GM18873 (cell line): ENCODE results near the gene RAB1A.
A peak's percentile ranks its signal among the peaks of the same experiment; 100 is the strongest.
"Not testable (repeated sequence)": the region's sequence is repeated elsewhere in the genome, so short reads cannot be mapped to it uniquely, and the experiment has no call there.

Experiments
- ATAC-seq: cut with Tn5 transposase; IDR thresholded peaks from one replicate; pipeline ENCODE4 v1.9.1; 2021; ENCODE audit warnings: mild to moderate bottlenecking, moderate library complexity, moderate number of reproducible peaks; ENCODE audit not compliant: unreplicated experiment, low FRiP score

RAB1A gene

DNA sequence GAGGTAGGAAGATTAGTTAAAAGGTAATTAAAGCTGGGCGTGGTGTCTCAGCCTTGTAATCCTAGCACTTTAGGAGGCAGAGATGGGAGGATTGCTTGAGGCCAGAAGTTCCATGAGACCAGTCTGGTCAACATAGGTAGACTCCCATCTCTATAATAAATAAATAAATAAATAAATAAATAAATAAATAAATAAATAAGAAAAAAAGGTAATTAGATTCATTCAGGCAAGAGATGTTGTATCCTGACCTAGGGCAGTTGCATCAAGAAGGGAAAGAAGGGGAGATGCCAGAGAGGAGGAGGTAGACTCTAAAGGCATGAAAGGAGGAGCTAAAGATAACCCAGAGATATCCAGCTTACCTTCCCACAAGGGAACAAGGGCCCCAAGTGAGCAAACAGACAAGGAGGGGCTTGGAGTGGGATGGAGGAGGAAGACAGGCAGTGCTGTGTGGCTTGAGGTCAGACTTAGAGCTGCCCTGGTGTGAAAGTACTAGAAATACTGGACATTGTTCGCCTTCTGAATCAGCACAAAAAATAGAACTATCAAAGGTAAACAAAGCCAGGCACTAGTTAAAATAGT, 7.4 kb upstream of the RAB1A start:
- no peak for ATAC-seq

DNA sequence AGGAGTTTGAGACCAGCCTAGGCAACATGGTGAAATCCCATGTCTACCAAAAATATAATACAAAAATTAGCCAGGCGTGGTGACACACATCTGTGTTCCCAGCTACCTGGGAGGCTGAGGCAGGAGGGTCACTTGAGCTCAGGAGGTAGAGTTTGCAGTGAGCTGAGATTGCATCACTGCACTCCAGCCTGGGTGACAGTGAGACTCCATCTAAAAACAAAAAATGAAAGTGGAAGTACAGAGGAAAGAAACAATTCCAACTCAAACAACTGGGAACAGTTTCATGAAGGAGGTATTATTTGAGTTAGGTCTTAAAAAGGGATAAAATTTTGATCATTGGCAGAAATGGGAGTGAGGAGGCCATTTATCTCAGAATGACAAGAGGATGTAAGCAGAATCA, 6.3 kb upstream of the RAB1A start:
- no peak for ATAC-seq

DNA sequence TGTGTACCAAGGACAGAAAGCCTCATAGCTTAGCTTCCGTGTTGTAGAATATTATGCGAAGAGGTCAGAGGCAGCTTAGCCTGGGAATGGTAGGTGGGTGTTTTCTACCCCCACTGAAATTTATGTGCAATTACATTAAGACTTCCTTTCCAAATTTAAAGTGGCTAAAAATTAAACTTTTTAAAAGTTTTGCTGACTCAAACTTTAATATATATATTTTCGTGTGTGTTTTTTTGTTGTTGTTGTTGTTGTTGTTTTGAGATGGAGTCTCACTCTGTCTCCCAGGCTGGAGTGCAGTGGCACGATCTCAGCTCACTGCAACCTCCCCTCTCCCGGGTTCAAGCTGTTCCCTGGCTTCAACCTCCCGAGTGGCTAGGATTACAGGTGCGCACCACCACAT, 4.3 kb upstream of the RAB1A start:
- ATAC-seq = no peak

DNA sequence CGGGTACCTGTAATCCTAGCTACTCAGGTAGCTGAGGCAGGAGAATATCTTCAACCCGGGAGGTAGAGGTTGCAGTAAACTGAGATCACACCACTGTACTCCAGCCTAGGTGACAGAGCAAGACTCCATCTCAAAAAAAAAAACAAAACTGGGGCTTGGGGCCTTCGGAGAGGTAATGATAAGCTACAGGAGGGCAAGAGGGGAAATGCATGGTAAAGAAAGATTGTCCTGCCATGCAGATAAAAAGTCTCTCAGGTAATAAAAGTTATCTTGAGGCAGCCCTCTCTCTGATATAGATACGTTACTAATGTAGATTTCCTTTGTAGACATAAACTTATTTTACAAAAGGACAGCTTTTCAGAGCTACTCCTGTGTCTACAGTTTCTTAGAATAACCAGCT, 3.7 kb upstream of the RAB1A start:
- ATAC-seq = no peak

DNA sequence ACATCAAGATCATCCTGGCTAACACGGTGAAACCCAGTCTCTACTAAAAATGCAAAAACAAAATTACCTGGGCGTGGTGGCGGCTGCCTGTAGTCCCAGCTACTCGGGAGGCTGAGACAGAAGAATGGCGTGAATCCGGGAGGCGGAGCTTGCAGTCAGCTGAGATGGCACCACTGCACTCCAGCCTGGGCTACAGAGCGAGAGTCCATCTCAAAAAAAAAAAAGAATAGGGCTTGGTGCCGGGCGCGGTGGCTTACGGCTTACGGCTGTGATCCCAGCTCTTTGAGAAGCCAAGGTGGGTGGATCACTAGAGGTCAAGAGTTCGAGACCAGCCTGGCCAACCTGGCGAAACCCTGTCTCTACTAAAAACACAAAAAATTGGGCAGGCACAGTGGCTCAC, 3.0 kb upstream of the RAB1A start:
- ATAC-seq = not testable (repeated sequence)

DNA sequence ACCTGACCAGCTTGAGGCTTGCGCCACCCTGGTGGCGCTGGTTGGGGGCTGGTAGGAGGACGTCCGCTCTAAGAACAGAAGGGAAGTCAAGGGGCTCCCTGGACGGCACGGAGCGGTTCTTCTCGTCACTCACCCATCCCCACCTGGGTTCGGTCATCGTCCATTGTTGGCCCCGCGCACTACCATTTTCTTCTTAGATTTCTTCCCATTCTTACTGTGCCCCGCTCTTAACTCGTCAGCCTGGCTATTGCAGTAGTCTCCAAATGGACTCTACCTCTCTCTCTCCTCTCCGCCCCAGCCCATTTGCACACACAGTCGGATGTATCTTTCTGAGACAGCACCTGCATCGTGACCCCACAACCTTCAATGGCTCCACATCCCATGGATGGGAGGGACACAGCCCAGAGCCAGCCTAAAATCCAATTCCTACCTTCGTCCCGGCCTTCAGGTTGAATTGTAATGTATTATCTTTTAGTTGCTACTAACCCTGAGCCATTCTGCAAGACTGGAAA, 814 bp upstream of the RAB1A start:
- ATAC-seq = peak; percentile 20

DNA sequence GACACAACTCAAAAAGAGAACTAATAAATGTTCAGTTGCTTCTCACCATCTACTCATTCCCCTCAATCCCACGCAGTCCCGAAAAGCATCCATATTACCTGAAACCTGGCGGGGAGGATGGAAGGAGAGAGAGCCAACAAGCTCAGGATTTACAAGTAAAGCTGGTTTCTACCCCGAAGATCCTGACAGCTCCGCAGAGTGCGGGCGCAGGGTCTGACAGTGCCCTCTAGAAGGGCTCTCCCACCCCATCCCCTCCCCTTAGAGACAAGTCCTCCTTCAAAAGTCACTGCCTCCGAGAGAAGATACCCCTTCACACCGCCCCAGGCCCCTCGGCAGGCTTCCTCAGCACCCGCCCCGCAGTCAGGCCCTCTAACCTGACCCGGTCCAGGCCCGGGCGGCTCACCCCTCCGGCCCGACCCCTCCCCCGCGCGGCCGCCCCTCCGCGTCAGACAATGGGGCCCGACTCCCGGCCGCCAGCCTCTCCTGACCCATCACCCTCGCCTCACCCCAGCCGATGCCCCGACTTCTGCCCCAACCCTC, 550 bp downstream of the RAB1A start:
- no peak for ATAC-seq

DNA sequence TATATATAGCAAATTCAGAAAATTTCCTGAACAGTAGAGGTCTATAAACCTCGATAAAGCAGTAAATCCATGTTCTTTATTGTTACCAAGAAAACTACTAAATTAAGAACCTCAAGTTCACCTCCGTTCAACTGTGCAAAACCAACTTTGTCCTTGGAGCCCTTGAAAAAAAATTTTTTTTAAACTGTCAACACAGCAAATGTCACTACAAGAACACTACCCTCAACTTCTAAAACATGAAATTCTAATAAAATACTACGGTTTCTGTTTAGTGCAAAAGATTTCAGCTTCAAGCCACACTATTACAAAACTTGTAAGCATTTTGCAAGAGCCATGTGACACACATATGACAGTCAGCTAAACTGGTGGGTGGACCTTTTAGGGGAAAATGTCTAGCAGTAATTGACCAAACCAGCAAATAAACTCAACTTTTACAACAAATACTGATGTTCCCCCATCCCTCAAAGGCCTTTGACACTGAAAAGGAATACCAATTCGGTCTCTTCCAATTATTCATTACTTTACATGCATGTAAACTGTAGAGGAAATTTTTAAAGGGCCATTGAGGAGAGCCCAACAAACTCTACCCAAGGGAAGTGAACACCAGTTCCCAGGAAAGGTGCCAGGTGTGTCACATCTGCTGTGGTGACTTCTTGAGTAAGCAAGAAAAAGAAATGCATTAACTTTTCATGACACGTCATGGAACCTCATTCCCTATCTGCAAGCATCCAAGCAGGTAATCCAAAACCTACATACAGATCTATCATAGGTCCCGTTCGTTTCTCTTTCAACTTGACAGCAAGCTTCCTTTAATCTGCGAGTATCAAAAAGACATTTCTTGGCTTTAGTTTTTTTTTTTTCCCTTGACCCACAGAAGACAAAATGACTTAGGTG, 1.4 kb downstream of the RAB1A start:
- ATAC-seq = no peak

DNA sequence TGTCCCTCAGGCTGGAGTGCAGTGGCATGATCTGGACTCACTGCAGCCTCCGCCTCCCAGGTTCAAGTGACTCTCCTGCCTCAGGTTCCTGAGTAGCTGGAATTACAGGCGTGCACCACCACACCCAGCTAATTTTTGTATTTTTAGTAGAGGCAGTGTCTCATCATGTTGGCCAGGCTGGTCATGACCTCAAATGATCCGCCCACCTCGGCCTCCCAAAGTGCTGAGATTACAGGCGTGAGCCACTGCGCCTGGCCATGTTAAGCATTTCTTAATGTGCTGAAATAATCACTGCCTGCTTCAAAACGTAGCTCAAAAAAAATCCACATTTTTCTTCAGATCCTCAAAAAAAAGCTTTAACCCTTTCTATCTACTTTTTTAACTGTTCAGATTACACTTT, 4.4 kb downstream of the RAB1A start:
- ATAC-seq = not testable (repeated sequence)

DNA sequence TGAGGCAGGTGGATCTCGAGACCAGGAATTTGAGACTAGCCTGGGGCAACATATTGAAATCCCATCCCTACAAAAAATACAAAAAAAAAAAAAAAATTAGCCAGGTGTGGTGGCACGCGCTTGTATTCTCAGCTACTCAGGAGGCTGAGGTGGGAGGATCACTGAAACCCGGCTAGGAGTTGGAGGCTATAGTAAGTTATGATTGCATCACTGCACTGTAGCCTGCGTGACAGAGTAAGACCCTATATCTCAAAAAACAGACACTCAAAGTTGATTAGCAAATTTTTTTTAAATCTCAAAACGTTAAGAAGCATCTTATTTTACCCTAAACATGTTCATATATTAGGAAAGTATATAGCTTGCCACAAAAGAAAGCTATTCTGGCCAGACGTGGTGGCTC, 7.6 kb downstream of the RAB1A start:
- ATAC-seq = no peak

DNA sequence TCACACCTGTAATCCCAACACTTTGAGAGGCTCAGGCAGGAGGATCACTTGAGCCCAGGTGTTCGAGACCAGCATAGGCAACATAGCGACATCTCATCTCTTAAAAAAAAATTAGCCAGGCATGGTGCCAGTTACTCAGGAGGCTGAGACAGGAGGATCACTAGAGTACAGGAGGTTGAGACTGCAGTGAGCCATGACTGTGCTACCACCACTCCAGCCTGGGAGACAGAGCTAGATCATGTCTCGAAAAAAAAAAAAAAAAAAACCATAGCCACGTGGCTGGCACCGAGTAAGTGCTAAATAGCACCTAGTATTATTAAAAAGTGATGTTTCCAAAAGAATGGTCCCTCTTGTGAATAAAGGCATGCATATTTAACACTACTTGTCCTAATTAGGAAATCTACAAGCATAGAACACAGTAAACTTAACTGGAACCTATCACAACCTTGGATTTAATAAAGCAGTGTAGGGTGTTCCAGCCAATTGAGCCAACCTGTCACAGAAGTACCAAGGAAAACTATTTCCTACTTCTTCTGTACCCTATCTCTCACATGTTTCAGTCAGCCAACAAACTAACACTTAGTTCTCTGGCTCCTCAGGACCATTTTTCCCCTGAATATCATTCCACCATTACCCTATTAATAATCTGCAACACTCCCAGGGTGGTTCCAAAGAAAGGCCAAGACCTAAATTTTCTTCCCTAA, 8.8 kb downstream of the RAB1A start:
- no peak for ATAC-seq

DNA sequence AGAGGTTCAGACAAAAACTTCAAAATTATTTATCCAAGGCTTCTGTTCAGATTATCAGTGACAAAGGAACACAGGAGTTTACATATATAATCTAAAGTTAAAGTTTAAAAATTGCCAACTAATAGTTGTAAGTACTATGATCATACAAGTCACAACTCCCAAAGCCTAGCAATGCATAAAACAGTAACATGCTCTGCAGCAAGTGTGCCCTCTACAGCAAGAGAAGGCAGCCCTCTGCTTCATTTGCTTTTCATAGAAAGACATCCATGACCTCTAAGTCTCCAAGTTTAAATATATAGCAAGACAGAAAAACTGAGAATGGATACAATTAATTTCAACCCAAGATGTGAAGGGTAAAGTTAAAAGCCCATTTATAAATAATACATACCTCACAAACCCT, 13.3 kb downstream of the RAB1A start:
- ATAC-seq = no peak

DNA sequence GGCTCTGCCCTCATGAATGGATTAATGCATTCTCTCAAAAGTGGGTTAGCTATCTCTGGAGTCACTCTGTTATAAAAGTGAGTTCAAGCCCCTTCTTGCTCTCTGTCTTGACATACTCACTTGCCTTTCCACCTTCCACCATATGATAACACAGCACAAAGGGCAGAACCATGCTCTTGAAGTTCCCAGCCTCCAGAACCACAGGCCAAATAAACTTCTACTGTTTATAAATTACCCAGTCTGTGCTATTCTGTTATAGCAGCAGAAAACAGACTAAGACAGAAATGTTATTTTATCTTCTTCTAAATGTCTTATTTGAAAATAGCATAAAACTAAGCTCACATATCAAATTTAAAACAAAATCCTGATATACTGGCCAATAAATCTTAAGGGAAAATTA, 15.0 kb downstream of the RAB1A start:
- ATAC-seq = no peak

DNA sequence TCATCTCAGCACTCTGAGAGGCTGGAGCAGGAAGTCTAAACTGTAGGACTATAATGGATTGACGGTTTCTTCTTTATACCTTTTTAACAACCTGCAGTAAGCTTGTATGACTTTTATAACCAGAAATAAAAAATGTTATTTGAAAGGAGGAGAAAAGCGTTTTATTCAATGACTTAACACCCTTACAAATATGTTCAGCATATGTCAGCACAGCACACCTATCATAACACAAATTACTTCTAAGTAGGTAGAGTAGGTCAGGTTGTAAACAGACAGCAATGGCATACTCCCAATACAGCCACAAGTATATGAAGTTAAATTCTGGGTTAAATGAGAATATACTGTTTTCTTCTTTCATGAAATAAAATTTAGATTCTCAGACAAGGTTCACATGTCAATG, 16.1 kb downstream of the RAB1A start:
- ATAC-seq = no peak

DNA sequence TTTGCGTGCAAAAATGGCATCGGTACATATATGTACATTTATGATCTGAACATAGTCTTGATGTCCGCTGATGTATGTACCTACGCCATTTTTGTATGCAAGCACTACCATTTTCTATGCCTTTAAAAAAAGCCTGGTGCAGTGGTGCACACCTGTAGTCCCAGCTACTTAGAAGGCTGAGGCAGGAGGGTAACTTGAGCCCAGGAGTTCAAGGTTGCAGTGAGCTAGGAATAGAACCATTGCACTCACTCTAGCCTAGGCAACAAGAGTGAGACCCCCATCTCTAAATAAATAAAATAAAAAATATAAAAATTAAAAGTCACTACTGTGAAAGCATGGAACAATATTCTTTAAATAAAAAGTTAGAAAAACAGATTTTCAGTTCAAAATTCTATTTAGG, 16.7 kb downstream of the RAB1A start:
- no peak for ATAC-seq

DNA sequence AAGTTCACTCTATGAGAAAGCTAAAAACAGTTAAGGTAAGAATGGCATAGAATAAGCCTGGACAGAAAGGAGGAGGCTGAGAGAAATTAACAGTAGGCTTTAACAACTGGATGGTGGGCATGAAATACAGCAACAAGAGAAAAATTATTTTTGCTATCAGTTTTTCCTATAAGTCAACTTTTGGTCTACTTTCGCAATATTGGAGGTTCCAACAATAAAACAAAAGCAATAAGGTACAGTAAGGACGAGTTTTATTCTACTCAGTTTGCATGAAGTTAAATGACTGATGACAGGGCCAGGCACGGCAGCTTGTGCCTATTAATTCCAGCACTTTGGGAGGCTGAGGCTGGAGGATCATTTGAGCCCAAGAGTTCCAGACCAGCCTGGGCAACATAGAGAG, 17.3 kb downstream of the RAB1A start:
- ATAC-seq = no peak

DNA sequence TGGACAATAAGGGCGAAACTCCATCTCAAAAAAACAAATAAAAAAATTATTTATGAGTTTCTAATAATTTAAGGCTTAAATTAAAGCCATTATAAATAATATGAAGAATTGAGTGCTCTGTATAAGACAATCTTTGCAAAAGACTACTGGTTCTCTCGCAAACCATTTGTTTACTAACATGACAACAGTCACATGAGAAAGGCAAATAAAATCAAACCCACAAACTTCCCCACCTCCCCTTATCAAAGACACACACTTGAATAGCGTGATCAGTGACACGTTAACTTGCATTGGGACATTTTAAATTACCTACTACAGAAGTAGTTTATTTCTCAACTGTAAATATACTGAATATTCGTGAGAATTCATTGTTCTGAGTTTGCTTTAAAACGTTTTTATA, 21.1 kb downstream of the RAB1A start:
- no peak for ATAC-seq

DNA sequence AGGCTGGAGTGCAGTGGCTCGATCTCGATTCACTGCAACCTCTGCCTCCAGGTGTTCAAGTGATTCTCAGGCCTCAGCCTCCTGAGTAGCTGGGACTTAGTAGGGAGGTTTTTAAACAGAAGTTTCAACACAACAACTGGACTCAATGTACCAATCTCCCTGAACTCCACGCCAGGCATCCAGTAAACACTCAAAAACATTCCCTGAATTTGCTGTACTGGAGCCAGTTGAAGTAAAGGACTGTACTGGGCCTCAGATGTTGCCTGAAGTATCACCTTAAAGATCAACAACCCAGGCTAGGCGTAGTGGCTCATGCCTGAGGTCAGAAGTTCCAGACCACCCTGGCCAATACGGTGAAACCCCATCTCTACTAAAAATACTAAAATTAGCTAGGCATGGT, 22.4 kb downstream of the RAB1A start:
- no peak for ATAC-seq

DNA sequence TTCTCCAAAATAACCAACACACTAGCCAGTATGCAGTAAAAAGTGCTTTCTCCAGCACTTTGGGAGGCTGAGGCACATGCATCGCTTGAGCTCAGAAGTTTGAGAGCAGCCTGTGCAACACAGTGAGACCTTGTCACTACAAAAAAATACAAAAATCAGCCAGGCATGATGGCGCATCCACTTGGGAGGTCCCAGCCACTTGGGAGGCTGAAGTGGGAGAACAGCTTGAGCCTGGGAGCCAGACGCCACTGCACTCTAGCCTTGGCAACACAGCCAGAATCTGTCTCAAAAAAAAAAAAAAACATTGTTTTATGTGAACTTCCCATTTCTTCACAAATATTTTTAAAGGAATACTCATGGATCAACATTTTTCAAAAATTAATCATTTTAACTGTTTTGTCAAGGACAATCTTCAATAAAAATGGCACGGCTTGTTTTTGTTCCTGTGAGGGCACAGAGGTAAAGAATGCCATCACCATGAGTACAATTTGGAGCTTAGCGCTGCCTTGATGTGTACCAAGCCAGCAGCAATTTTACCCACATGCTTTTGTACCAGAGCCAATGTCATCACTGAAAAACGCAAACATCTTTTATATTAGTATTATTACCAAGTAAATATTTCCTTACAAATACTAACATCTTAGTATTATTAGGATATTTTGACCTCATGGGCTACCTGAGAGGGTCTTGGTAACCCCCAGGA, 26.7 kb downstream of the RAB1A start:
- ATAC-seq = no peak

DNA sequence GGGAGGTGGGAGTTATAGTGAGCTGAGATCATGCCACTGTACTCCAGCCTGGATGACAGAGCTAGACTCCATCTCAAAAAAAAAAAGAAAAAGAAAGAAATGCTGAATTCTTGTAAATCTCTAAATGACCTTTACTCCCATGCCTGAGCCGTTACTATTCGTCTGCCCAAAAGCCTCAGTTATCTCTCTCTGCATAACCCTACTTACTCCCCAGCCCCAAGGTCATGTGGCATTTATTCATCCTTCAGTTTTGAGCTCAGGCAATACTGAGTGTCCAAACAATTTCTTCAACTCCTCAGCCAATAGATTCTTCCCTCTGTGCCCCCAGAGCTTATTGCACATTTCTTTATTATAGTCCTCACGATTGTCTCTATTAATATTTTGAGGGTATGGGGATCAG, 28.8 kb downstream of the RAB1A start:
- no peak for ATAC-seq

DNA sequence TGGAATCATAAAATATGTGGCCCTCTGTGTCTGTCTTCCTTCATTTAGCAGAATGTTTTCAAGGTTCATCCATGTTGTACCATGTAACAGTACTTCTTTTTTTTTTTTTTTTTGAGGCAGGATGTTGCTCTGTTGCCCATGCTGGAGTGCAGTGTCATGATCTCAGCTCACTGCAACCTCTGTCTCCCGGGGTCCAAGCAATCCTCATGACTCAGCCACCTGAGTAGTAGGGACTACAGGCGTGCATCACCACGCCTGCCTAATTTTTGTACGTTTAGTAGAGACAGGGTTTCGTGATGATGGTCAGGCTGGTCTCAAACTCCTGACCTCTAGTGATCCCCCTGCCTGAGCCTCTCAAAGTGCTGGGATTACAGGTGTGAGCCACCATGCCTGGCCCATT, 31.2 kb downstream of the RAB1A start:
- ATAC-seq = no peak
